ENCODE data around the gene BBS9.

Gene BBS9

DNA sequence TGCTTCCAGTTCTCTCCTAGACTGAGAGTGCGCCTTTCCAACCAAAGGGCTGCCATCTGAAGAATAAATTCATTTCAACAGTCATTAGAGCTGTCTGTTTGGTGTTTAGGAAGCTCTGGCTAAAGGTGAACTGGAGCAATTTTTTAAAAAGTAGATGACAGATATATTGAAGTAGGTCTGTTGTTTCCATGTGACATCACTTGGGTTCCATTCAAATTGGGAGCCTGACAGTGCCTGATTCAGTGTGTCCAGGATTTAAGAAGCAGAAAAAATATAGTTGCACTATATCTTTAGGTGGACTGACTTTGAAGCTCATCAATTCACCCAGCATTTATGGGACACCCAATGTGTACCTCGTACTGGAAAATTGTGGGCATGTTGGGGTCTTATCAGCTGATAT lies 367.7 kb downstream of the BBS9 start:
- no peak for DNase-seq
- H3K27ac ChIP-seq = no peak overlapping the region
- no peaks in the 10 kb centered on the region for H3K36me3 ChIP-seq
- H3K4me3 ChIP-seq (ENCODE audit: low read depth, low read length) = no peak overlapping the region
- no peaks in the 10 kb centered on the region for H3K27me3 ChIP-seq (ENCODE audit: insufficient read depth, low read depth, severe bottlenecking)
- TF ChIP-seq, protein P1, sequence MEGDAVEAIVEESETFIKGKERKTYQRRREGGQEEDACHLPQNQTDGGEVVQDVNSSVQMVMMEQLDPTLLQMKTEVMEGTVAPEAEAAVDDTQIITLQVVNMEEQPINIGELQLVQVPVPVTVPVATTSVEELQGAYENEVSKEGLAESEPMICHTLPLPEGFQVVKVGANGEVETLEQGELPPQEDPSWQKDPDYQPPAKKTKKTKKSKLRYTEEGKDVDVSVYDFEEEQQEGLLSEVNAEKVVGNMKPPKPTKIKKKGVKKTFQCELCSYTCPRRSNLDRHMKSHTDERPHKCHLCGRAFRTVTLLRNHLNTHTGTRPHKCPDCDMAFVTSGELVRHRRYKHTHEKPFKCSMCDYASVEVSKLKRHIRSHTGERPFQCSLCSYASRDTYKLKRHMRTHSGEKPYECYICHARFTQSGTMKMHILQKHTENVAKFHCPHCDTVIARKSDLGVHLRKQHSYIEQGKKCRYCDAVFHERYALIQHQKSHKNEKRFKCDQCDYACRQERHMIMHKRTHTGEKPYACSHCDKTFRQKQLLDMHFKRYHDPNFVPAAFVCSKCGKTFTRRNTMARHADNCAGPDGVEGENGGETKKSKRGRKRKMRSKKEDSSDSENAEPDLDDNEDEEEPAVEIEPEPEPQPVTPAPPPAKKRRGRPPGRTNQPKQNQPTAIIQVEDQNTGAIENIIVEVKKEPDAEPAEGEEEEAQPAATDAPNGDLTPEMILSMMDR (IDR thresholded peaks at IDR 0.05; ENCODE audit: low read depth, low read length) = no peak
- no peaks in the 10 kb centered on the region for H3K9me3 ChIP-seq (ENCODE audit: severe bottlenecking)

DNA sequence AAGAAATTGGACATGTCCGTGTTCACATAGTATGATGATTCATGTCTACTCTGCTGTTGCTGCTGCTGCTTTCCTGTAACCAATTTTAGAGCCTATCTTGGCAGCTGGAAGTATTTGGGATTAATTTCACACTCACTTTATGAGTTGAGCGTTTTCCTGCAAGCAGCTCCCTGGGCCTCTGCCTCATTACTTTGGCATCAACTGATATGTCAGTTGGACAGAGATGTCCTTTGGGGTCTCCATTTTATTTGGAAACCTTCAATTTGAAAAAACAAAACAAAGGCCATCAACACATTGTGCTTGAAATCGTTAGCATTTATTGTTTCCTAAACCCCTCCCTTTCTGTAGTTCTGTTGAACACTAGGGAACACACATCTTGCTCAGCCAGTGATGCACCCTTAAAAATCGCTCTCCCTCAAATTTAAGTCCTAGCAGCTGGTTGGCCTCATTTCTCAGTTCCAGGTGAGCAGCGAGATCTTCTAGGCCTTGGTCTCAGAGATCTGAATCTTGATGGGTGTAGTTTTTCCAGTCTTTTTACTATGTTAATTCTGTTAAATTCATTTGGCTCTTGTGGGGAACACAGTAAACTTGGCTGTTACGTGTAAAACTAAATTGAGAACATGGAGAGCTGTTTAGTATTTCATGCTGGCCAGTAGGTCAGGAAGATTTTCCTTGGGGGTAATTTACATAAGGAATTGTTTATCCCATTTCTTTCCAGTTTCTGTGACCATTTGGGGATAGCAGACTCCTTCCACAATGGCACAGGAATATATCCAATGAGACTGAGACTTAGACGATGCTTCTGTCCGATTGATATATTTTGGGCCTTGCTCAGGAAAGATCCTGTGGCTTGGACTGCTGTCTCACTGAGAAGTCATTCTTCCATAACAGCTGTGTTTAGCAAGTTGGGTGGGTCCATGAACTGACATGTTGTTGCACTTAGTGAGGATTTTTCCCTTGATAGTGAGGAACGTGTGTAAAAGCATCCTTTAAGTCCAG lies 371.6 kb downstream of the BBS9 start:
- TF ChIP-seq, protein P1 (IDR thresholded peaks at IDR 0.05; ENCODE audit: low read depth, low read length) = no peak
- Histone ChIP-seq H3K4me3 (ENCODE audit: low read depth, low read length) (no peak overlapping the region), H3K27ac (no peak overlapping the region), H3K9me3 (ENCODE audit: severe bottlenecking) (no peaks in the 10 kb centered on the region), H3K27me3 (ENCODE audit: insufficient read depth, low read depth, severe bottlenecking) (no peaks in the 10 kb centered on the region), H3K36me3 (no peaks in the 10 kb centered on the region)
- no peak for DNase-seq

DNA sequence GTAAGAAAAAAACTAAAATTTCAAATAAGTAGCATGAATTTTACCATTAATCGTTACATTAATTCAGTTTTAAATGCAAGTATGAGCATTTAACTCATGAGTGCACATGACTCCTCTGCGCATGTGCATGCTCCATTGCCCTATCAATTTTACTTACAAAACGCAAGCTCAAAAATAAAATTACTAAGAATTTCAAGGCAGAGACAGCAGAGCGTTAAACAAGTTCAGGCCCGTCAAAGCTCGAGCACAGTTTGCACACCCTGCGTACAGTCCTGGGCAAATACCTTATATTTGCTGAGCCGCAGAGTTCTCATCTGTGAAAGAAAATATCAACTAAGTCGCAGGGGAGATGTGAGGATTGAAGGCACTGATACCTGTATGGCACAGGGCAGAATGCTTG lies 373.6 kb downstream of the BBS9 start:
- Histone ChIP-seq H3K27ac (no peak overlapping the region), H3K27me3 (ENCODE audit: insufficient read depth, low read depth, severe bottlenecking) (no peaks in the 10 kb centered on the region), H3K9me3 (ENCODE audit: severe bottlenecking) (no peaks in the 10 kb centered on the region), H3K36me3 (no peaks in the 10 kb centered on the region), H3K4me3 (ENCODE audit: low read depth, low read length) (no peak overlapping the region)
- TF ChIP-seq, protein P1 (IDR thresholded peaks at IDR 0.05; ENCODE audit: low read depth, low read length) = no peak
- DNase-seq = no peak

DNA sequence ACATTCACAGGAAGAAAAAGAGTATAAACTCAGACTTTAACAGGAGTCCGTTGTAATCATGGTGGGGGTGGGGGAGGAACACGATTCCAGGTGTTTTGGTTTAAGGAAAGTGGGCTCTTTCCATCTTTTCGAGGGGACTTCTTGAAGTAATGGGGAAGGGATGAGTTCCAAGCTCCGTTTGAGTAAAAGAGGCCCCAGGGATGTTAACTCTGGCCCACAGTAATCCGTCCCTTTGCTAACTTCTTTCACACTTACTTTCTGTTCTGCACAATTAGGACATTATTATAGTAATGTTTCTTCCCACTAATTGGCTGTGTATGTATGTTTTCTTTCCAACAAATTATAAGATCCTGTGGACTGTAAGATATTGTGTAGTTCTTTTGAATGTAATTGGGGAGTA lies 374.4 kb downstream of the BBS9 start:
- no peaks in the 10 kb centered on the region for H3K36me3 ChIP-seq
- TF ChIP-seq, protein P1 (IDR thresholded peaks at IDR 0.05; ENCODE audit: low read depth, low read length) = no peak
- no peak overlapping the region for H3K4me3 ChIP-seq (ENCODE audit: low read depth, low read length)
- no peak for DNase-seq
- H3K27me3 ChIP-seq (ENCODE audit: insufficient read depth, low read depth, severe bottlenecking) = no peaks in the 10 kb centered on the region
- H3K27ac ChIP-seq = no peak overlapping the region
- H3K9me3 ChIP-seq (ENCODE audit: severe bottlenecking) = no peaks in the 10 kb centered on the region

DNA sequence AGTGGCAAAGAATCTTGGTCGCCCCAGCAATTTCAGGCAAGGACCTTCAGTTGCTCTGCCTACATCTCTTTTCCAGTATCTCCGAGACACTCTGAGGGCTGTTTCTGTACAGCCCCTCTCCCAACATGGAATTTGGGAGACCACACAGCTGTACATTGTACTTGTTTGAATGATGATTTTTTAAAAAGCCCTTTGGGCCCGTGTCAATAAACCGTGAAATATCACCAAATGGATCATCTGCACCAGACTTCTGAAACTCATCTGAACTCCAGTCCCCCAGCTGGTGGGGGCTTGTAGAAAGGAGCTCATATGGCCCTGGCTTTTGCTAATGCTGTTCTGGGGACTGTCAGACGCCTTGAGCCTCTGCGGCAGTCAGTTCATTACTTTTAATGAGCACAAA lies 374.9 kb downstream of the BBS9 start:
- H3K27ac ChIP-seq = no peak overlapping the region
- no peaks in the 10 kb centered on the region for H3K27me3 ChIP-seq (ENCODE audit: insufficient read depth, low read depth, severe bottlenecking)
- TF ChIP-seq, protein P1 (IDR thresholded peaks at IDR 0.05; ENCODE audit: low read depth, low read length) = no peak
- no peak for DNase-seq
- no peaks in the 10 kb centered on the region for H3K36me3 ChIP-seq
- H3K9me3 ChIP-seq (ENCODE audit: severe bottlenecking) = no peaks in the 10 kb centered on the region
- H3K4me3 ChIP-seq (ENCODE audit: low read depth, low read length) = no peak overlapping the region
